LNCaP clone FGC (cell line): ENCODE results near the gene SREK1.

Source experiments
- DNase-seq: peaks from one replicate; pipeline ENCODE4 v3.0.0-alpha.2; 2011; ENCODE audit warnings: low read depth
- H3K4me3 ChIP-seq: 2 replicates; pipeline ENCODE4 v1.5.1; 2011; ENCODE audit warnings: mild to moderate bottlenecking, low read depth, low read length, control low read depth
- TF ChIP-seq, protein P1 (sequence below): IDR thresholded peaks from 2 replicates; pipeline ENCODE4 v1.5.1; 2012; ENCODE audit warnings: mild to moderate bottlenecking; ENCODE audit not compliant: control insufficient read depth, insufficient read depth; ENCODE audit errors: extremely low read depth

Gene SREK1

DNA sequence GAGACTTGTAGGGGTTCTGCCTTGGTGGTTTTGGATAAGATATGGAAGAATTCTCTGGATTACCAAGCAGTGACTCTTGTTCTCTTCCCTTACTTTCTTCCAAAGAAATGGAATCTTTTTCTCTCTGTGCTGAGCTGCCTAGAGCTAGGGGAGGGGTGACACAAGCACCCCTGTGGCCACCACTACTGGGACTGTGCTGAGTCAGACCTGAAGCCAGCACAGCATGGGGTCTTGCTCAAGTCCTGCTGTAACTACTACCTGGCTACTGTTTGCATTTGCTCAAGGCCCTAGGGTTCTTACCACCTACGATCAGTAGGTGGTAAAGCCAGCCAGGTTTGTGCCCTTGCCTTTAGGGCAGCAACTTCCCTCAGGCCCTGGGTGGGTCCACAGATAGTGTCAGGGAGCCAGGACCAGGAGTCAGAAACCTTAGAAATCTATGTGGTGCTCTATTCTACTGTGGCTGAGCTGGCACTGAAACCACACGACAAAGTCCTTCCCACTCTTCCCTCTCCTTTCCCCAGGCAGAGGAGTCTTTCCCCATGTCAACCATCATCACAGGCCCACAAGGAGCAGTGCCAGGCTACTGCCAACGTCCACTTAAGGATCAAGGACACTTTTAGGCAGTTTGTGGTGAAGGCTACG, 53.8 kb downstream of the SREK1 start:
- no peak overlapping the region for H3K4me3 ChIP-seq
- no peak for DNase-seq
- TF ChIP-seq, protein P1, sequence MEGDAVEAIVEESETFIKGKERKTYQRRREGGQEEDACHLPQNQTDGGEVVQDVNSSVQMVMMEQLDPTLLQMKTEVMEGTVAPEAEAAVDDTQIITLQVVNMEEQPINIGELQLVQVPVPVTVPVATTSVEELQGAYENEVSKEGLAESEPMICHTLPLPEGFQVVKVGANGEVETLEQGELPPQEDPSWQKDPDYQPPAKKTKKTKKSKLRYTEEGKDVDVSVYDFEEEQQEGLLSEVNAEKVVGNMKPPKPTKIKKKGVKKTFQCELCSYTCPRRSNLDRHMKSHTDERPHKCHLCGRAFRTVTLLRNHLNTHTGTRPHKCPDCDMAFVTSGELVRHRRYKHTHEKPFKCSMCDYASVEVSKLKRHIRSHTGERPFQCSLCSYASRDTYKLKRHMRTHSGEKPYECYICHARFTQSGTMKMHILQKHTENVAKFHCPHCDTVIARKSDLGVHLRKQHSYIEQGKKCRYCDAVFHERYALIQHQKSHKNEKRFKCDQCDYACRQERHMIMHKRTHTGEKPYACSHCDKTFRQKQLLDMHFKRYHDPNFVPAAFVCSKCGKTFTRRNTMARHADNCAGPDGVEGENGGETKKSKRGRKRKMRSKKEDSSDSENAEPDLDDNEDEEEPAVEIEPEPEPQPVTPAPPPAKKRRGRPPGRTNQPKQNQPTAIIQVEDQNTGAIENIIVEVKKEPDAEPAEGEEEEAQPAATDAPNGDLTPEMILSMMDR, result no peak

DNA sequence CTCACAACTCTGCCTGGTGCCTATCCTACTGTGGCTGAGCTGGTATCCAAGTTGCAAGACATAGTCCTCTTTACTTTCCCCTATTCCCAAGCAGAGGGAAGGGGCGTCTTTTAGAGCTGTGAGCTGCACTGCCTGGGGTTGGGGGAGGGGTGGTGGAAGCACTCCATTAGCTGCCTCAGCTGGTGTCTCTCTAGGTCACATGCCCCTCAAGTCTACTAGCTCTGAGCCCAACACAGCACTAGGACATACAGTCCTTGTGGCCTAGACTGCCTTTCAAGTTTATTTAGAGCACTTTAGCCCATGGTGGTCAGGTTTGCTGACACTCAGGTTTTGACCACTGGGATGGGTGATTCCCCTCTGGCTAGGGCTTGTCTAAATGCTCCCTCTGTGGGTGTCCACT, 54.7 kb downstream of the SREK1 start:
- H3K4me3 ChIP-seq, result no peak overlapping the region
- TF ChIP-seq, protein P1, result no peak
- DNase-seq, result no peak

DNA sequence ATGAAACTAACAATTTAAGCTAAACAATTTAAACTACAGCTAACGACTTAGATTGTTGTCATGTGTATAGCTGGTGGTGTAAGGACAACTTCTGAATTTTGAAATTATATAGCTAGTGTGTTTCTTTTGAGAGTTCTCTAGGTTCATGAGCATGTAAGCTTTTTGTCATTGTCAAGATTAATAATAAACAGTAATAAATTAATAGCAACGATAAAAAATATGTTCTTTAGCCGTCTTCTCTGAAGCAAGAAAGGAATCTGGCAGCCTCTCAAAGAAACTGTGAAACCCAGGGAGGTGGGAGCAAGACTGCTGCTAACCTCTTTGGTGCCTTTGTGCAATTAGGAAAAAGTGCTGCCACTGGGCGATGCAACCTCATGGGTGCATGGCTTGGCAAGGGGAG, 59.4 kb downstream of the SREK1 start:
- no peak for DNase-seq
- TF ChIP-seq, protein P1, result no peak
- H3K4me3 ChIP-seq, result no peak overlapping the region

DNA sequence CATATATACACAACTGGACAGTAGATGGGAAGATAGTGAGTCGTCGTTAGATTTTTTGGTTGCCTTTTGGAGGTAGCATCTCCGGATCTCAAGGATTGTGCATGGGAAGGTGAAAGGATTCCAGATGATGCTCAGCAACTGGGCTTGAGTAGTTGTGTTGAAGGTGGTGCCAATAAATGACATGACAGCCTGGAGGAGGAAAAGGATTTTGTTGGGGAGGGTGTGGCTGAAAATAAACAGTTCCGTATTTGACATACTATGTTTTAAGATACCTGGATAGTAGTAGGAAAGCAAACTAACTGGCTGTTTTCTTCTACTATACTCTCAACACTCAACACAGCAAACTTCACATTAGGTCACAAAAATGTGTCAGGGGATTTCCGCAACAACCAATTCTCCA, 62.4 kb downstream of the SREK1 start:
- TF ChIP-seq, protein P1, result no peak
- no peak overlapping the region for H3K4me3 ChIP-seq
- no peak for DNase-seq

DNA sequence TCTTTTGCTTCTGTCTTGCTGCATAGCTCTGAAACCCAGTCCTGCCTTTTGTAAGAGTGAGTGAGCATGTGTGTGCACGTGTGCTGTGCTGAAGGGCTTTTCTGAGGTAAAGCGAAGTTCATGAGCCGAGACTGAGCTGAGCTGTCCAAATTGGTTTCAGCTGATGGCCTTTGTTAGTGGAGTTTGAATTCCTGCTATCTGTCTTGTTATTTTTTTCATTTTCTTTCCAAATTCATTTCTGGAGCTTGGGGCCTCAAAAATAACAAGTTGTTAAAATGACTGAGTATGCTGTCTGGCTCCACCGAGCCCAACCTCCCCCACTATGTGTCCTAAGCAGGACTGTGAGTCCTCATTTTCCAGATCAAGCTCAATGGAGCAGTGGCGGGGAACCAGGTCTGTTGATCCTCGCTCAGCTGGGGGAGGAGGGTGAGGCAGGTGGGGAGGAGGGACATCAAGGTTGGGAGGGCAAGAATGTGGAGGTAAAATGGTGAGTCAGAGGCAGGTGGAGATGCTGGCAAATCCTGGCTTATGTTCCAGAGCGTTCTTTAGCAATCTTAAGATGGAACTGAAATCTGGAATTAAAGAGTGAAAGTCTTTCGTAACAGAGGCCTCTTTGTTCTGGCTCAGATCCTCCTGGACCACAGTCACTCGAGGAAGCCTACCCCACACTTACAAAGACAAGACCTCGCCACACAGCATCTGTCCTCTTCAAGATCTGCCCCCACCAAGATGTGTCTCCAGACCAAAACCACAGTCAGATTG, 63.9 kb downstream of the SREK1 start:
- no peak for DNase-seq
- TF ChIP-seq, protein P1, result no peak
- H3K4me3 ChIP-seq, result no peak overlapping the region

DNA sequence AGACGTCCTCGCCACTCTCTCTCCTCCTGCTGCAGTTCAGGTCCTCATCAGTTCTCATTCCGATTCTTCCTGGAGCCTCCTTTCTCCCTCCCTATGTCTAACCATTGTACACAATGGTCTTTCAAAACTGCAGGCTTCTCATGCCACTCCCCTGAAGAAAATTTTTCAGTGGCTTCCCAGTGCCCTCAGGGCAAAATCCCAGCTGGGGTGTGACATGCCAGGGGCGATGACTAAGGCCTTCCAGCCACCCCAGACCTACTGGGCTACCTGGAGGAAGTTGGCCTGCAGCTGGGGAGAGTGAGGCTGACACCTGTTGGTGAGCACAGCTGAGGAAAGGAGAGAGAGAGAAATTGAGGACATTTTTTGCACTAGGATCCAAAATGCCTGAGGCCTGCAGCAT, 65.2 kb downstream of the SREK1 start:
- TF ChIP-seq, protein P1, result peak; percentile 26; the same call in 1 of the 2 replicates
- DNase-seq, result no peak
- H3K4me3 ChIP-seq, result no peak overlapping the region
